ENCODE data around the gene MORN1.

Gene MORN1

DNA sequence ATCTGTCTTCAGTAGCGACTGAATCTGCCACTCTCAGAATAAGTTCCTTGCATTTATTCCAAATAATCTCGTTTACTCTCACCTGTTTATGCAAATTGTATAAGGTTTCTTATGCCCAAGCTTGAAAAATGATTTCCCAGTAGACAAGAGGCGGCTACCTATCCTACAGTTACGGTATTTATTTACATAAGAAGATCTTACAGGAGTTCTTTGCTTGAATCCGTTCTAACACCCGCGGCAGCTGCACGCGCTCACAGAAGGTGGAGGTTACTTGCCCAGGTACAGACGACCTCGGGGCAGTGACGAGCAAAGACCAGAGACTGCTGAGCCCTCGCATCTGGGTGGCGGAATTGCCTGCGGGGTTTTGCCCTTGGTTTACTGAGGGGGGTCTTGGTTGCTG, 83.4 kb downstream of the MORN1 start:
- TF ChIP-seq CEBPB (IDR thresholded peaks at IDR 0.05) (no peak), CREB1 (IDR thresholded peaks at IDR 0.05; ENCODE audit: low read depth) (no peak), EP300 (IDR thresholded peaks at IDR 0.05; ENCODE audit: borderline replicate concordance) (no peak), RAD21 (IDR thresholded peaks at IDR 0.05; ENCODE audit: low read depth) (no peak), ZBTB7A (IDR thresholded peaks at IDR 0.05; ENCODE audit: low read depth) (no peak), FOXM1 (IDR thresholded peaks at IDR 0.05; ENCODE audit: borderline replicate concordance, low read depth) (no peak), EGR1 (IDR thresholded peaks at IDR 0.05) (no peak), TEAD4 (IDR thresholded peaks at IDR 0.05) (no peak), NFIC (IDR thresholded peaks at IDR 0.05) (no peak), MAX (IDR thresholded peaks at IDR 0.05) (no peak), TCF12 (IDR thresholded peaks at IDR 0.05; ENCODE audit: low read depth) (no peak), TAF1 (IDR thresholded peaks at IDR 0.05; ENCODE audit: low read depth) (no peak)
- TF ChIP-seq, protein P1, sequence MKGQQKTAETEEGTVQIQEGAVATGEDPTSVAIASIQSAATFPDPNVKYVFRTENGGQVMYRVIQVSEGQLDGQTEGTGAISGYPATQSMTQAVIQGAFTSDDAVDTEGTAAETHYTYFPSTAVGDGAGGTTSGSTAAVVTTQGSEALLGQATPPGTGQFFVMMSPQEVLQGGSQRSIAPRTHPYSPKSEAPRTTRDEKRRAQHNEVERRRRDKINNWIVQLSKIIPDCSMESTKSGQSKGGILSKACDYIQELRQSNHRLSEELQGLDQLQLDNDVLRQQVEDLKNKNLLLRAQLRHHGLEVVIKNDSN (IDR thresholded peaks at IDR 0.05), result no peak
- TF ChIP-seq, protein P2, sequence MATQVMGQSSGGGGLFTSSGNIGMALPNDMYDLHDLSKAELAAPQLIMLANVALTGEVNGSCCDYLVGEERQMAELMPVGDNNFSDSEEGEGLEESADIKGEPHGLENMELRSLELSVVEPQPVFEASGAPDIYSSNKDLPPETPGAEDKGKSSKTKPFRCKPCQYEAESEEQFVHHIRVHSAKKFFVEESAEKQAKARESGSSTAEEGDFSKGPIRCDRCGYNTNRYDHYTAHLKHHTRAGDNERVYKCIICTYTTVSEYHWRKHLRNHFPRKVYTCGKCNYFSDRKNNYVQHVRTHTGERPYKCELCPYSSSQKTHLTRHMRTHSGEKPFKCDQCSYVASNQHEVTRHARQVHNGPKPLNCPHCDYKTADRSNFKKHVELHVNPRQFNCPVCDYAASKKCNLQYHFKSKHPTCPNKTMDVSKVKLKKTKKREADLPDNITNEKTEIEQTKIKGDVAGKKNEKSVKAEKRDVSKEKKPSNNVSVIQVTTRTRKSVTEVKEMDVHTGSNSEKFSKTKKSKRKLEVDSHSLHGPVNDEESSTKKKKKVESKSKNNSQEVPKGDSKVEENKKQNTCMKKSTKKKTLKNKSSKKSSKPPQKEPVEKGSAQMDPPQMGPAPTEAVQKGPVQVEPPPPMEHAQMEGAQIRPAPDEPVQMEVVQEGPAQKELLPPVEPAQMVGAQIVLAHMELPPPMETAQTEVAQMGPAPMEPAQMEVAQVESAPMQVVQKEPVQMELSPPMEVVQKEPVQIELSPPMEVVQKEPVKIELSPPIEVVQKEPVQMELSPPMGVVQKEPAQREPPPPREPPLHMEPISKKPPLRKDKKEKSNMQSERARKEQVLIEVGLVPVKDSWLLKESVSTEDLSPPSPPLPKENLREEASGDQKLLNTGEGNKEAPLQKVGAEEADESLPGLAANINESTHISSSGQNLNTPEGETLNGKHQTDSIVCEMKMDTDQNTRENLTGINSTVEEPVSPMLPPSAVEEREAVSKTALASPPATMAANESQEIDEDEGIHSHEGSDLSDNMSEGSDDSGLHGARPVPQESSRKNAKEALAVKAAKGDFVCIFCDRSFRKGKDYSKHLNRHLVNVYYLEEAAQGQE (IDR thresholded peaks at IDR 0.05; ENCODE audit: low read depth), result no peak

DNA sequence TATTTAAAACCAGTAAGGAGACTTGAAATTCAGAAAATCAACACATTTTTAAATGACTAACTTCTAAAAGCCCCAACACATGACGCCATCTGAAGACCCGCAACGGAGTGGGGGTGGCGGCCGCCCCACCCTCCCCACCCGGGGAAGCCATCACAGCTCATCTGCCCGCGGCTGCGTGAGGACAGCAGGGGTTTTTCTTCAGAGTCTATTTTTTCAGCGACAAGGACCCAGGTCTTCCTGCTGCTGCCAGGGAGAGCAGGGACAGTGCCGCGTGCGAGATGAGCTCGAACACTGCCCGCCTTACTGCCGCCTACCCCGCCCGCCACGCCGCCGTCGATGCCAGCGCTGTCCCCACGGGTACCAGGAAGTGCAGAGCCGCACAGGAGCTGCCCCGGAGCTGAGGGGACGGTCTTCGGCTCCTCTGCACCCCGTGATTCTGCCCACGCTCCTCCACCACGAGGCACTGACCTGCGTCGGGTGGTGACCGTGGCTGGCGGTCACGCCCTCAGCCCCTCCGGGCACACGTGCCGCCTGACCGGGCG, 84.2 kb downstream of the MORN1 start:
- TF ChIP-seq FOXM1 (IDR thresholded peaks at IDR 0.05; ENCODE audit: borderline replicate concordance, low read depth) (no peak), MAX (IDR thresholded peaks at IDR 0.05) (no peak), YY1 (IDR thresholded peaks at IDR 0.05; ENCODE audit: low read depth) (no peak), ZBTB7A (IDR thresholded peaks at IDR 0.05; ENCODE audit: low read depth) (no peak), CREB1 (IDR thresholded peaks at IDR 0.05; ENCODE audit: low read depth) (no peak), EP300 (IDR thresholded peaks at IDR 0.05; ENCODE audit: borderline replicate concordance) (no peak)

- no peak for TF ChIP-seq CREB1 (IDR thresholded peaks at IDR 0.05; ENCODE audit: low read depth)
- TF ChIP-seq TAF1 (IDR thresholded peaks at IDR 0.05; ENCODE audit: low read depth), result no peak
Observed at GRCh38 chr1:2306151-2306978, 85.0 kb downstream of the MORN1 start.

- TF ChIP-seq RAD21 (IDR thresholded peaks at IDR 0.05; ENCODE audit: low read depth) (no peak), CEBPB (IDR thresholded peaks at IDR 0.05) (no peak), EP300 (IDR thresholded peaks at IDR 0.05; ENCODE audit: borderline replicate concordance) (no peak), EGR1 (IDR thresholded peaks at IDR 0.05) (no peak), TAF1 (IDR thresholded peaks at IDR 0.05; ENCODE audit: low read depth) (no peak), NFIC (IDR thresholded peaks at IDR 0.05) (no peak)
- TF ChIP-seq, protein P2 (IDR thresholded peaks at IDR 0.05; ENCODE audit: low read depth), result no peak
Observed at GRCh38 chr1:2304921-2305681, 86.3 kb downstream of the MORN1 start.

DNA sequence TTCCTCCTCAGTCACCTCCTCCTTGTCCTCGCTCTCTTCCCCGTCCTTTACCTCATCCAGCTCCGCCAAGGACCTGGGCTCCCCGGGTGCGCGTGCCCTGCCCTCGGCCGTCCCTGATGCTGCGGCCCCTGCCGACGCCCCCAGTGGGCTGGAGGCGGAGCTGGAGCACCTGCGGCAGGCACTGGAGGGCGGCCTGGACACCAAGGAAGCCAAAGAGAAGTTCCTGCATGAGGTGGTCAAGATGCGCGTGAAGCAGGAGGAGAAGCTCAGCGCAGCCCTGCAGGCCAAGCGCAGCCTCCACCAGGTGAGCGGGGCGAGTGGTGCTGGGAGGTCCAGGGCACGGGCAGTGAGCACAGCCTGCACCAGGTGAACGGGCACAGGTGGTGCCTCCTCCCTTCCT, 87.1 kb downstream of the MORN1 start:
- TF ChIP-seq CEBPB (IDR thresholded peaks at IDR 0.05) (no peak), RAD21 (IDR thresholded peaks at IDR 0.05; ENCODE audit: low read depth) (no peak), TAF1 (IDR thresholded peaks at IDR 0.05; ENCODE audit: low read depth) (no peak), MAX (IDR thresholded peaks at IDR 0.05) (no peak), EGR1 (IDR thresholded peaks at IDR 0.05) (no peak)
- TF ChIP-seq, protein P2 (IDR thresholded peaks at IDR 0.05; ENCODE audit: low read depth), result no peak
